Naive thymus-derived CD4-positive, alpha-beta T cell (primary cell): ENCODE results near the gene GFRAL. TPM values are rescaled to one million over a fixed set of nuclear protein-coding genes. Genes with fewer than 3 reads are reported as not detected.

Experiments
- ATAC-seq: fragments of 150-1000 bp; cut with Tn5 transposase; 2 replicates; pipeline ENCODE4 v1.10.0; 2021; ENCODE audit warnings: mild to moderate bottlenecking, moderate library complexity
- CTCF ChIA-PET: fragments of 350-600 bp; sonication (Branson Sonifier 250); formaldehyde crosslinking; loops from one replicate; lab custom pipeline; 2021; ENCODE audit warnings: antibody characterized with exemption; lab: Charles Lee
- POLR2A ChIA-PET: fragments of 350-600 bp; sonication (Branson Sonifier 250); formaldehyde crosslinking; loops from one replicate; lab custom pipeline; 2021; ENCODE audit warnings: antibody characterized with exemption, inconsistent platforms; lab: Charles Lee
- DNase-seq, 9 donors: peaks; one replicate each; pipeline versions ENCODE4 v3.0.0 to v3.0.0-alpha.2; 2020 to 2022; ENCODE audit warnings: mixed read lengths in 1 of 9
- H3K27ac ChIP-seq: one replicate; pipeline ENCODE4 v1.7.0; 2013; ENCODE audit warnings: mild to moderate bottlenecking, low read depth, low read length, moderate library complexity
- H3K27me3 ChIP-seq, 2 donors: one replicate each; pipeline ENCODE4 v1.7.0; 2013; ENCODE audit warnings: low read length in 2 of 2, mild to moderate bottlenecking in 2 of 2, moderate library complexity in 2 of 2; ENCODE audit not compliant: control insufficient read depth in 2 of 2, insufficient read depth in 2 of 2
- H3K36me3 ChIP-seq, 3 experiments: 1 replicate in 2 of 3; 2 replicates in 1 of 3; pipeline ENCODE4 v1.7.0; 2013; ENCODE audit warnings: low read length in 3 of 3, mild to moderate bottlenecking in 3 of 3, moderate library complexity in 1 of 3; ENCODE audit not compliant: insufficient read depth in 3 of 3, control insufficient read depth in 2 of 3
- H3K4me1 ChIP-seq, 2 donors: one replicate each; pipeline ENCODE4 v1.7.0; 2013; ENCODE audit warnings: low read length in 2 of 2, mild to moderate bottlenecking in 2 of 2, moderate library complexity in 1 of 2; ENCODE audit not compliant: control insufficient read depth in 2 of 2, insufficient read depth in 2 of 2
- H3K4me3 ChIP-seq: 2 replicates; pipeline ENCODE4 v1.7.0; 2013; ENCODE audit warnings: mild to moderate bottlenecking, low read length
- H3K9me3 ChIP-seq, 3 experiments: 1 replicate in 2 of 3; 2 replicates in 1 of 3; pipeline ENCODE4 v1.7.0; 2013; ENCODE audit warnings: low read length in 3 of 3; ENCODE audit not compliant: control insufficient read depth in 2 of 3
- H3K27ac Mint-ChIP-seq, 9 donors: one replicate each; pipeline ENCODE4 v1.8.0; 2020 to 2022; ENCODE audit warnings: mixed read lengths in 9 of 9, mild to moderate bottlenecking in 8 of 9, moderate library complexity in 5 of 9, inconsistent platforms in 2 of 9
- H3K27me3 Mint-ChIP-seq, 5 donors: one replicate each; pipeline ENCODE4 v1.8.0; 2021 to 2022; ENCODE audit warnings: mixed read lengths in 5 of 5, mild to moderate bottlenecking in 1 of 5
- H3K36me3 Mint-ChIP-seq, 5 donors: one replicate each; pipeline ENCODE4 v1.8.0; 2020 to 2022; ENCODE audit warnings: mixed read lengths in 5 of 5, mild to moderate bottlenecking in 3 of 5, inconsistent platforms in 1 of 5
- H3K4me1 Mint-ChIP-seq, 7 donors: one replicate each; pipeline ENCODE4 v1.8.0; 2020 to 2022; ENCODE audit warnings: mixed read lengths in 7 of 7, mild to moderate bottlenecking in 3 of 7, inconsistent platforms in 1 of 7
- H3K4me3 Mint-ChIP-seq, 10 donors: one replicate each; pipeline ENCODE4 v1.8.0; 2020 to 2022; ENCODE audit warnings: mild to moderate bottlenecking in 10 of 10, mixed read lengths in 10 of 10, moderate library complexity in 6 of 10, inconsistent platforms in 2 of 10
- H3K9me3 Mint-ChIP-seq, 11 donors: one replicate each; pipeline ENCODE4 v1.8.0; 2020 to 2022; ENCODE audit warnings: mixed read lengths in 11 of 11, mild to moderate bottlenecking in 4 of 11, inconsistent platforms in 1 of 11, moderate library complexity in 1 of 11
- intact Hi-C, 2 donors: fragments of 100-400 bp; cut with micrococcal nuclease; formaldehyde crosslinking; loops; one replicate each; pipeline ENCODE4 v1.15.1; 2023
- polyA plus RNA-seq, 2 donors: library from polyadenylated mRNA; unstranded; fragments of 300-500 nt; fragmentation: Illumina TruSeq; gene quantifications; one replicate each; pipeline ENCODE4 v1.2.3, GENCODE V29; 2021
- total RNA-seq, 6 experiments: library from RNA in 5 of 6; stranded (reverse) in 5 of 6; gene quantifications; 1 replicate in 5 of 6; 2 replicates in 1 of 6; pipeline ENCODE4 v1.2.3 and lab custom pipeline; 2021 to 2026

Gene GFRAL
- total and polyA plus RNA-seq, 7 experiments from 2014 or later, result not detected

GRCh38 chr6:55447891-55448290 is 120.6 kb downstream of the GFRAL start:
- H3K36me3 ChIP-seq, result no peaks in the 10 kb centered on the region
- H3K27me3 ChIP-seq, result no peaks in the 10 kb centered on the region
- Mint-ChIP-seq H3K9me3 (peaks cover 0 to 13% (median 0%) of the 10 kb centered on the region in 11 donors), H3K4me3 (no peak overlapping the region), H3K4me1 (no peaks in the 10 kb centered on the region), H3K27ac (no peak overlapping the region), H3K36me3 (no peaks in the 10 kb centered on the region), H3K27me3 (no peaks in the 10 kb centered on the region)
- no peak overlapping the region for H3K4me3 ChIP-seq
- intact Hi-C loops, result loop anchor here in 1 of 2 donors (5.0 kb wide), 1 partner anchor 439 kb away; no protein-coding TSS in a partner anchor
- H3K4me1 ChIP-seq, result no peaks in the 10 kb centered on the region
- CTCF ChIA-PET, result no interaction called here
- no peak overlapping the region for H3K27ac ChIP-seq
- ATAC-seq (no peak), DNase-seq (no peak)
- POLR2A ChIA-PET, result no interaction called here
- H3K9me3 ChIP-seq, result no peaks in the 10 kb centered on the region

DNA sequence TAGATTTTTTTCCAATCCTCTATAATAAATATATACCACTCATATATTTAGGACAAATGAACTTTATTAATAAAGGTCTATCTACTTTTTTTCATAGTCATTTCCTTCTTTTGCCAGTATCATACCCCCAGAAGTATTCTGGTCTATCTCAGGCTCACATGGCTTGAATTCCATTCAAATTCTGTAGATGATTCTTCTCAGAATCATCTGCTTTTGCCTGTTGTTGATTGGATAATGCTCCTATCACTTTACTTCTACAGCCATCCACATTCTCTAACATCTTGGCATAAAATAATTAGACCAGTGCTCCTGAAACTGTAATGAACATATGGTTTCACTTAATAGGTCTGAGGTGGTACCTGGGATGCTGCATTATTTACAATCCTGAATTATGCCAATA is 121.2 kb downstream of the GFRAL start:
- H3K27ac ChIP-seq, result no peak overlapping the region
- no peaks in the 10 kb centered on the region for H3K36me3 Mint-ChIP-seq
- no peak overlapping the region for H3K27ac Mint-ChIP-seq
- H3K4me3 Mint-ChIP-seq, result no peak overlapping the region
- no peaks in the 10 kb centered on the region for H3K36me3 ChIP-seq
- H3K27me3 ChIP-seq, result no peaks in the 10 kb centered on the region
- H3K27me3 Mint-ChIP-seq, result no peaks in the 10 kb centered on the region
- DNase-seq (no peak), ATAC-seq (no peak)
- intact Hi-C loops, result loop anchor here in 1 of 2 donors (5.0 kb wide), 1 partner anchor 439 kb away; no protein-coding TSS in a partner anchor
- POLR2A ChIA-PET, result no interaction called here
- H3K4me3 ChIP-seq, result no peak overlapping the region
- peaks cover 0 to 13% (median 0%) of the 10 kb centered on the region in 11 donors for H3K9me3 Mint-ChIP-seq
- H3K9me3 ChIP-seq, result no peaks in the 10 kb centered on the region
- CTCF ChIA-PET, result no interaction called here
- H3K4me1 Mint-ChIP-seq, result no peaks in the 10 kb centered on the region
- no peaks in the 10 kb centered on the region for H3K4me1 ChIP-seq

GRCh38 chr6:55449225-55449624 is 122.0 kb downstream of the GFRAL start:
- Histone ChIP-seq H3K27me3 (no peaks in the 10 kb centered on the region), H3K36me3 (no peaks in the 10 kb centered on the region), H3K27ac (no peak overlapping the region), H3K9me3 (no peaks in the 10 kb centered on the region), H3K4me1 (no peaks in the 10 kb centered on the region), H3K4me3 (no peak overlapping the region)
- ATAC-seq (no peak), DNase-seq (no peak)
- no peak overlapping the region for H3K27ac Mint-ChIP-seq
- CTCF ChIA-PET, result no interaction called here
- POLR2A ChIA-PET, result no interaction called here
- H3K4me1 Mint-ChIP-seq, result no peaks in the 10 kb centered on the region
- H3K27me3 Mint-ChIP-seq, result no peaks in the 10 kb centered on the region
- intact Hi-C loops, result loop anchor here in 1 of 2 donors (5.0 kb wide), 1 partner anchor 438 kb away; no protein-coding TSS in a partner anchor
- peaks cover 0 to 13% (median 0%) of the 10 kb centered on the region in 11 donors for H3K9me3 Mint-ChIP-seq
- H3K4me3 Mint-ChIP-seq, result no peak overlapping the region
- no peaks in the 10 kb centered on the region for H3K36me3 Mint-ChIP-seq

GRCh38 chr6:55450005-55450404 is 122.7 kb downstream of the GFRAL start:
- Mint-ChIP-seq H3K9me3 (peaks cover 0 to 13% (median 0%) of the 10 kb centered on the region in 11 donors), H3K36me3 (no peaks in the 10 kb centered on the region), H3K4me1 (no peaks in the 10 kb centered on the region), H3K27ac (no peak overlapping the region), H3K4me3 (no peak overlapping the region), H3K27me3 (no peaks in the 10 kb centered on the region)
- H3K36me3 ChIP-seq, result no peaks in the 10 kb centered on the region
- H3K9me3 ChIP-seq, result no peaks in the 10 kb centered on the region
- no peaks in the 10 kb centered on the region for H3K4me1 ChIP-seq
- ChIA-PET CTCF (no interaction called here), POLR2A (no interaction called here)
- ATAC-seq (no peak), DNase-seq (no peak)
- H3K27me3 ChIP-seq, result no peaks in the 10 kb centered on the region
- no peak overlapping the region for H3K4me3 ChIP-seq
- no peak overlapping the region for H3K27ac ChIP-seq
- intact Hi-C loops, result no loop called here

Other genes with a start within 250 kb of the GFRAL start
- gene HCRTR2, start 153.0 kb upstream of the GFRAL start, total RNA-seq, result not detected
- not detected for gene HCRTR2, start 153.0 kb upstream of the GFRAL start, polyA plus RNA-seq